ENCODE data around the gene ABR.

The ABR gene

DNA sequence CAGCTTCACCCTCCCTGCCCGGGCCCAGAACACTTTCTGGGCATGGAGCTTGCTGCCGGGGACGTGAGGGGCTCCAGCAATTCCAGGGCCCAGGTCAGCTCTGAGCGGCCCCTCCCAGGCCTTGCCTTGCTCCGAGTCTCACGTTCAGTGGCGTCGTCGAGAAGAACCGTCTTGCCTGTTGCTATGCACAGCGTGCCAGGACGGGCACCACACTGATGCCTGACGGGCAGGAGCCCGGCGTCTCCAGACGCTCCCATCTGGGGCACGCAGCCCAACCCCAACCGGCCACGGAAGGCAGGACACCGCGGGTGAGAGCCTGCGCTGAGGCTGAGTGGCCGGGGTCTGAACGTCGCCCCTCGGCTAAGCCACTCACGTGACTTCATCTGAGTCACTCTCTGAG is 155.7 kb downstream of the ABR start:
- TF ChIP-seq EZH2phosphoT487 (IDR thresholded peaks at IDR 0.05; ENCODE audit: low read depth) = no peak
- TF ChIP-seq, protein P1, sequence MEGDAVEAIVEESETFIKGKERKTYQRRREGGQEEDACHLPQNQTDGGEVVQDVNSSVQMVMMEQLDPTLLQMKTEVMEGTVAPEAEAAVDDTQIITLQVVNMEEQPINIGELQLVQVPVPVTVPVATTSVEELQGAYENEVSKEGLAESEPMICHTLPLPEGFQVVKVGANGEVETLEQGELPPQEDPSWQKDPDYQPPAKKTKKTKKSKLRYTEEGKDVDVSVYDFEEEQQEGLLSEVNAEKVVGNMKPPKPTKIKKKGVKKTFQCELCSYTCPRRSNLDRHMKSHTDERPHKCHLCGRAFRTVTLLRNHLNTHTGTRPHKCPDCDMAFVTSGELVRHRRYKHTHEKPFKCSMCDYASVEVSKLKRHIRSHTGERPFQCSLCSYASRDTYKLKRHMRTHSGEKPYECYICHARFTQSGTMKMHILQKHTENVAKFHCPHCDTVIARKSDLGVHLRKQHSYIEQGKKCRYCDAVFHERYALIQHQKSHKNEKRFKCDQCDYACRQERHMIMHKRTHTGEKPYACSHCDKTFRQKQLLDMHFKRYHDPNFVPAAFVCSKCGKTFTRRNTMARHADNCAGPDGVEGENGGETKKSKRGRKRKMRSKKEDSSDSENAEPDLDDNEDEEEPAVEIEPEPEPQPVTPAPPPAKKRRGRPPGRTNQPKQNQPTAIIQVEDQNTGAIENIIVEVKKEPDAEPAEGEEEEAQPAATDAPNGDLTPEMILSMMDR (IDR thresholded peaks at IDR 0.05; ENCODE audit: low read depth, low read length) = no peak
- Histone ChIP-seq H3K27me3 (ENCODE audit: low read depth, low read length) (no peaks in the 10 kb centered on the region), H3K4me1 (ENCODE audit: low read length) (no peaks in the 10 kb centered on the region), H3K9me3 (ENCODE audit: insufficient read depth, low read length) (no peaks in the 10 kb centered on the region), H3K79me2 (ENCODE audit: low read length) (no peaks in the 10 kb centered on the region), H4K20me1 (ENCODE audit: insufficient read depth, low read length) (no peaks in the 10 kb centered on the region), H3K4me2 (ENCODE audit: low read length) (no peak overlapping the region), H3K4me3 (ENCODE audit: low read length) (no peak overlapping the region), H3K9ac (ENCODE audit: low read length) (no peak overlapping the region), H3K27ac (ENCODE audit: low read length) (no peak overlapping the region), H3K36me3 (replicated peaks; ENCODE audit: low read depth, low read length) (no peaks in the 10 kb centered on the region), H2AFZ (ENCODE audit: low read depth, low read length) (no peak overlapping the region)

DNA sequence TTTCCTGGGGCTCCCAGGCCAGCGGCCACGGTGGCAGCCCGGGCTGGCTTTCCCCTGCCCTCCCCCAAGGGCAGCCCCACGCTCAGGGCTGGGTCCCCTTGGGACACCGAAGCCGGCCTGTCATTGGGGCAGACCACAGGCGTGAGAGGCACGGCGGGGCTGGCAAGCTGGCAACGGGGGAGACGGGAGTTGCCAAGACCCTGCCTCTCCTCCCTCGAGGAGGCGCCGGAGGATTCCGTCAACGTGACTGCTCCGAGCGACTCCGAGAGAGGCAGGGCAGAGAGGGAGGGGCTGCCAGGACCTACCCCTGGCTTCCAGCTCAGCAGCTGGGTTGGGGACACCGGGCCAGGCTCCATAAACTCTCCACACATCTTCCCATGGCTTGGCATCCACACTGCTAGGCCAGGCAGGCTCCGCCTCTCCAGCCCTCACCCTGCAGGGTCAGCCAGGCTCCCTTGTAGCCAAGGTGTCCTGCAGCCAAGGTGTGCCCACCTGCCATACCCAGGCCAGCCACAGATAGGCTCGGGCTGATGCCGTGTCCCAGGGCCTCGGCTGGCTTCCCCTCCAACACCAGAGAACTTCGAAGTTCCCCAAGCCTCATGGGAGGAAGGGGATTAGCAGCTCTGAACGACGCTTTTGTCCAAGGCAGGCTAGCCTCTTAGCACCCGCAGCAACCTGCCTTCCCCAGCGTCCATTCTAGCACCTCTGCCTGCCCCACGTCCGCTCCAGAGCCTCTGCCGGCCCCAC is 157.3 kb downstream of the ABR start:
- H3K79me2 ChIP-seq (ENCODE audit: low read length) = no peaks in the 10 kb centered on the region
- no peaks in the 10 kb centered on the region for H3K4me1 ChIP-seq (ENCODE audit: low read length)
- H3K27ac ChIP-seq (ENCODE audit: low read length) = no peak overlapping the region
- no peaks in the 10 kb centered on the region for H3K9me3 ChIP-seq (ENCODE audit: insufficient read depth, low read length)
- no peak overlapping the region for H2AFZ ChIP-seq (ENCODE audit: low read depth, low read length)
- no peak for TF ChIP-seq EZH2phosphoT487 (IDR thresholded peaks at IDR 0.05; ENCODE audit: low read depth)
- TF ChIP-seq, protein P1 (IDR thresholded peaks at IDR 0.05; ENCODE audit: low read depth, low read length) = no peak
- no peaks in the 10 kb centered on the region for H3K36me3 ChIP-seq (replicated peaks; ENCODE audit: low read depth, low read length)
- H3K9ac ChIP-seq (ENCODE audit: low read length) = no peak overlapping the region
- H3K4me3 ChIP-seq (ENCODE audit: low read length) = no peak overlapping the region
- H4K20me1 ChIP-seq (ENCODE audit: insufficient read depth, low read length) = no peaks in the 10 kb centered on the region
- H3K4me2 ChIP-seq (ENCODE audit: low read length) = no peak overlapping the region
- H3K27me3 ChIP-seq (ENCODE audit: low read depth, low read length) = no peaks in the 10 kb centered on the region

DNA sequence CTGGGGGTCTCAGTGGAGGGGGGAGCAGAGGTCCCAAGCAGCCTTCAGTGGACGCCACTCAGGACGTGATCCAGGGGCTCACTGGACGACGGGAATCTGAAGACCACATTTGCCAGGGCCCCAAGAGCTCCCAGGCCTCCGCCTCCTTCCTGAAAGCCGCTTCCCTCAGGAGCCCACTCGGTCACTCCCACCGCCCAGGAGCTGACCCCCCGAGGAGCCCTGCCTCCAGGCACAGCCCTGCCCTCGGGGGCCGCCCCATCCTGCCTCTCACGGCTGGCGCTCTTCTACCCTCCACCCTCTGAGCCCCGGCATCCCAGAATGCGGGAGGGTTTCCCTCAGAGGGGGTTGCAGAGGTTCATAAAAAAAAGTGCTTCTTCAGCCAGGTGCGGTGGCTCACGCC is 158.6 kb downstream of the ABR start:
- H3K36me3 ChIP-seq (replicated peaks; ENCODE audit: low read depth, low read length) = no peaks in the 10 kb centered on the region
- no peaks in the 10 kb centered on the region for H3K79me2 ChIP-seq (ENCODE audit: low read length)
- TF ChIP-seq EZH2phosphoT487 (IDR thresholded peaks at IDR 0.05; ENCODE audit: low read depth) = no peak
- TF ChIP-seq, protein P1 (IDR thresholded peaks at IDR 0.05; ENCODE audit: low read depth, low read length) = no peak
- no peak overlapping the region for H2AFZ ChIP-seq (ENCODE audit: low read depth, low read length)
- H3K27ac ChIP-seq (ENCODE audit: low read length) = no peak overlapping the region
- no peaks in the 10 kb centered on the region for H3K9me3 ChIP-seq (ENCODE audit: insufficient read depth, low read length)
- H3K27me3 ChIP-seq (ENCODE audit: low read depth, low read length) = no peaks in the 10 kb centered on the region
- H3K4me2 ChIP-seq (ENCODE audit: low read length) = no peak overlapping the region
- no peak overlapping the region for H3K9ac ChIP-seq (ENCODE audit: low read length)
- no peaks in the 10 kb centered on the region for H3K4me1 ChIP-seq (ENCODE audit: low read length)
- no peak overlapping the region for H3K4me3 ChIP-seq (ENCODE audit: low read length)
- H4K20me1 ChIP-seq (ENCODE audit: insufficient read depth, low read length) = no peaks in the 10 kb centered on the region

DNA sequence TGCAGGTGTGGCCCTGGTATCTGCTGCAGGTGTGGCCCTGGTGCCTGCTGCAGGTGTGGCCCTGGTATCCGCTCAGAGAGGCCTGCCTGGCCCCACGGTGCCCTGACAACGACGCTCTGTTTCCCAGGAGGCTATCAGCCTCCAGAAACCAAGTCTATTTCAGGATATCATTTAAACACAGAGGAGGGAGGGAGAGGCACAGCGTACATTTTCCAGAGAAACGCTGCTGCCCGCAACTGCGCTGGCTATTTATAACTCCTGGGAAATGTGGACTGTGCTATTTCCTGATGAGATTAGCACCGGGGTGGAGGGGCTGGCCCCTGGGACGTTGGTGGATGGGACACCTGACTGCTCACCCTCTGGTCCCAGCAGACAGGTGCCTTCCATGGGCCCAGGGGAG is 160.3 kb downstream of the ABR start:
- TF ChIP-seq EZH2phosphoT487 (IDR thresholded peaks at IDR 0.05; ENCODE audit: low read depth) = no peak
- TF ChIP-seq, protein P1 (IDR thresholded peaks at IDR 0.05; ENCODE audit: low read depth, low read length) = no peak
- Histone ChIP-seq H3K4me1 (ENCODE audit: low read length) (no peaks in the 10 kb centered on the region), H3K4me3 (ENCODE audit: low read length) (no peak overlapping the region), H3K4me2 (ENCODE audit: low read length) (no peak overlapping the region), H3K36me3 (replicated peaks; ENCODE audit: low read depth, low read length) (no peaks in the 10 kb centered on the region), H3K79me2 (ENCODE audit: low read length) (no peaks in the 10 kb centered on the region), H3K9ac (ENCODE audit: low read length) (no peak overlapping the region), H3K27ac (ENCODE audit: low read length) (no peak overlapping the region), H4K20me1 (ENCODE audit: insufficient read depth, low read length) (no peaks in the 10 kb centered on the region), H2AFZ (ENCODE audit: low read depth, low read length) (no peak overlapping the region), H3K9me3 (ENCODE audit: insufficient read depth, low read length) (no peaks in the 10 kb centered on the region), H3K27me3 (ENCODE audit: low read depth, low read length) (no peaks in the 10 kb centered on the region)

All from OCI-LY3 (cell line).